Activated CD8-positive, alpha-beta T cell treated with anti-CD3 and anti-CD28 coated beads for 36 hours (primary cell): ENCODE data around the gene TTLL3. TPM values are rescaled to one million over a fixed set of nuclear protein-coding genes. Genes with fewer than 3 reads are reported as not detected.

ENCODE experiments used
- ATAC-seq: fragments of 200-7000 bp; cut with Tn5 transposase; one replicate; pipeline ENCODE4 v1.10.0; 2021; ENCODE audit warnings: mild to moderate bottlenecking, moderate library complexity
- CTCF ChIA-PET: fragments of 350-600 bp; sonication (Branson Sonifier 250); formaldehyde crosslinking; loops from one replicate; lab custom pipeline; 2021; ENCODE audit warnings: antibody characterized with exemption; lab: Charles Lee
- POLR2A ChIA-PET: fragments of 350-600 bp; sonication (Branson Sonifier 250); formaldehyde crosslinking; loops from one replicate; lab custom pipeline; 2021; ENCODE audit warnings: antibody characterized with exemption; lab: Charles Lee
- DNase-seq: peaks from one replicate; pipeline ENCODE4 v3.0.0-alpha.2; 2020
- H3K27ac Mint-ChIP-seq: one replicate; pipeline ENCODE4 v1.8.0; 2021; ENCODE audit warnings: mild to moderate bottlenecking, mixed read lengths
- H3K27me3 Mint-ChIP-seq: one replicate; pipeline ENCODE4 v1.8.0; 2021; ENCODE audit warnings: mixed read lengths
- H3K36me3 Mint-ChIP-seq: one replicate; pipeline ENCODE4 v1.8.0; 2021; ENCODE audit warnings: low read depth, mixed read lengths
- H3K4me1 Mint-ChIP-seq: one replicate; pipeline ENCODE4 v1.8.0; 2021; ENCODE audit warnings: low read depth, mixed read lengths
- H3K4me3 Mint-ChIP-seq: one replicate; pipeline ENCODE4 v1.8.0; 2021; ENCODE audit warnings: mild to moderate bottlenecking, moderate library complexity, mixed read lengths
- H3K9me3 Mint-ChIP-seq: one replicate; pipeline ENCODE4 v1.8.0; 2021; ENCODE audit warnings: mixed read lengths
- intact Hi-C: fragments of 100-400 bp; cut with micrococcal nuclease; formaldehyde crosslinking; loops from one replicate; pipeline ENCODE4 v1.10.0; 2022
- total RNA-seq, 2 experiments: library from RNA; stranded (reverse); gene quantifications; one replicate each; pipeline ENCODE4 v1.2.3, GENCODE V29; 2021
- TF ChIP-seq, protein P1 (sequence below): fragments of 200-600 bp; IDR thresholded peaks from one replicate; pipeline ENCODE4 v1.8.0; 2022; ENCODE audit warnings: antibody characterized with exemption, mild to moderate bottlenecking

Gene TTLL3
- total RNA-seq, 2 experiments from 2014 or later: 52.4 to 61.1 TPM

DNA sequence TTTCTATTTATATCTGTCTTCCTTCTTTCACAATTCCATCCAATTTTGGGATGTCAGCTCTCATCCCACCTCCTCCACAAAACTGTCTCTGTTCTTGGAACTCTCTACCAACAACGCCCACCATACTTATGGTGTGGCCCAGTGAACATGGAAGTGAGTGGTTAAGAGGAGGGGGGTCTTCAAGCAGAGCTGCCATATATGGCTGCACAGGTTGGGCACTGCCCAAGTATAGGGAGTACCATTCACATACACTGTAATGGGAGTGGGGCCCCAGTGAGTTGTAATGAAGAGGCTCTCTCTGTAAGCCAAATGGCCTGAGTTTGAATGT is 32.4 kb upstream of the TTLL3 start:
- ATAC-seq: peak; percentile 34
- no peaks in the 10 kb centered on the region for H3K27me3 Mint-ChIP-seq

DNA sequence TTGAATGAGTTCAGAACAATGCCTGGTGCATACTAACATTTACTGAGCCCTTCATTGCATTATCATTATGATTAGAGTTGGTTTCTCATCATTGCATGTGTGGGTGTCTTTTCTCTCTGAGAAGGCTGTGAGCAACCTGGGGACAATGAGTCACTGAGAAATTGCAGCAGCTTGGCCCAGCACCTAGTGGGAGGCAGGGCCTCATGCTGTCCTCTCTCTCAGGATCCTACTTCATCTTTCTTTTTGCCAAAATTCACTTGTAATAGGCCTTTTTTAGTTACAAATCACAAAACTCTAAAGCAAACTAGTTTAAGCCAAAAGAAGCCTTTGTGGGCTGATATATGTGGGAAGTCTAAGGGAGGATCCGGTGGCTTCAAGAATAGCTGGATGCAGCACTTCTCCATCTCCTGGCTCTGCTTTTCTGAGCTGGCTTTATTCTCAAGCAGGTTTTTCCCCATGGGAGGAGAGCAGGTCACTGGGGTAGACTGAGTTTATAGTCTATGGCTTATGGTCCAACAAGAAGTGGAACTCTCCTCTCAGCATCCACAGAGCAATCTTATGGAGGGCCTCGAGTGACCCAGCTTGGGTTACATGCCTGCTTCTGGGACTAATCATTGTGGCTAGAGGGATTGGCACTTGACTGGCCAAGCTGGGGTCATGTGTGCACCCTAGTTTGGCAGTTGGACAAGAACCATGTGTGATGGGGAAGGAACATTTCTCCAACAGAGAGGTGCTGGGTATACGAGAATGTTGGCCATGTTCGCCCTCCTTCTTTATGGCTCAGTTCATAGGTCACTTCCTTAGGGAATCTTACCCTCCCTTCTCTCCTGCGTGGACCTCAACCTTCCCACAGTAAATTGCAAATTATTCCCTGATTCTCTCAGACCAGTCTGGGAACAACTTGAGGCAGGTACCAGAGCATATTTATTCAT is 31.7 kb upstream of the TTLL3 start:
- TF ChIP-seq, protein P1, sequence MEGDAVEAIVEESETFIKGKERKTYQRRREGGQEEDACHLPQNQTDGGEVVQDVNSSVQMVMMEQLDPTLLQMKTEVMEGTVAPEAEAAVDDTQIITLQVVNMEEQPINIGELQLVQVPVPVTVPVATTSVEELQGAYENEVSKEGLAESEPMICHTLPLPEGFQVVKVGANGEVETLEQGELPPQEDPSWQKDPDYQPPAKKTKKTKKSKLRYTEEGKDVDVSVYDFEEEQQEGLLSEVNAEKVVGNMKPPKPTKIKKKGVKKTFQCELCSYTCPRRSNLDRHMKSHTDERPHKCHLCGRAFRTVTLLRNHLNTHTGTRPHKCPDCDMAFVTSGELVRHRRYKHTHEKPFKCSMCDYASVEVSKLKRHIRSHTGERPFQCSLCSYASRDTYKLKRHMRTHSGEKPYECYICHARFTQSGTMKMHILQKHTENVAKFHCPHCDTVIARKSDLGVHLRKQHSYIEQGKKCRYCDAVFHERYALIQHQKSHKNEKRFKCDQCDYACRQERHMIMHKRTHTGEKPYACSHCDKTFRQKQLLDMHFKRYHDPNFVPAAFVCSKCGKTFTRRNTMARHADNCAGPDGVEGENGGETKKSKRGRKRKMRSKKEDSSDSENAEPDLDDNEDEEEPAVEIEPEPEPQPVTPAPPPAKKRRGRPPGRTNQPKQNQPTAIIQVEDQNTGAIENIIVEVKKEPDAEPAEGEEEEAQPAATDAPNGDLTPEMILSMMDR: no peak
- CTCF ChIA-PET: interaction anchor here (1.1 to 3.9 kb wide), 4 partner anchors 12 to 205 kb away, joined by 3 to 18 read pairs (median 8); partner anchors contain the start of gene ARPC4
- H3K9me3 Mint-ChIP-seq: peaks cover 1% of the 10 kb centered on the region
- peaks cover 64% of the 10 kb centered on the region for H3K4me1 Mint-ChIP-seq
- H3K27me3 Mint-ChIP-seq: no peaks in the 10 kb centered on the region
- ATAC-seq (peak; percentile 82), DNase-seq (peak; percentile 88)
- peak overlapping the region; percentile 97 for H3K27ac Mint-ChIP-seq
- POLR2A ChIA-PET: interaction anchor here (0.8 to 3.3 kb wide), 21 partner anchors 8 to 382 kb away, joined by 3 to 25 read pairs (median 6); partner anchors contain the start of genes ARPC4, BRPF1, CAMK1 and MTMR14
- H3K36me3 Mint-ChIP-seq: peaks cover 31% of the 10 kb centered on the region
- peak overlapping the region; percentile 50 for H3K4me3 Mint-ChIP-seq
- intact Hi-C loops: no loop called here

More for the DNA sequence above, 32.4 kb upstream of the TTLL3 start:
- peak overlapping the region; percentile 36 for H3K4me3 Mint-ChIP-seq
- H3K9me3 Mint-ChIP-seq: peaks cover 1% of the 10 kb centered on the region
- H3K27ac Mint-ChIP-seq: peak overlapping the region; percentile 97
- CTCF ChIA-PET: interaction anchor here (1.1 to 3.9 kb wide), 5 partner anchors 13 to 205 kb away, joined by 3 to 18 read pairs (median 6); partner anchors contain the start of gene ARPC4
- peak; percentile 51 for DNase-seq
- intact Hi-C loops: no loop called here
- POLR2A ChIA-PET: interaction anchor here (0.9 to 3.3 kb wide), 19 partner anchors 9 to 381 kb away, joined by 3 to 25 read pairs (median 6); partner anchors contain the start of genes ARPC4, BRPF1, CAMK1 and MTMR14
- peaks cover 62% of the 10 kb centered on the region for H3K4me1 Mint-ChIP-seq
- TF ChIP-seq, protein P1: no peak
- H3K36me3 Mint-ChIP-seq: peaks cover 27% of the 10 kb centered on the region

DNA sequence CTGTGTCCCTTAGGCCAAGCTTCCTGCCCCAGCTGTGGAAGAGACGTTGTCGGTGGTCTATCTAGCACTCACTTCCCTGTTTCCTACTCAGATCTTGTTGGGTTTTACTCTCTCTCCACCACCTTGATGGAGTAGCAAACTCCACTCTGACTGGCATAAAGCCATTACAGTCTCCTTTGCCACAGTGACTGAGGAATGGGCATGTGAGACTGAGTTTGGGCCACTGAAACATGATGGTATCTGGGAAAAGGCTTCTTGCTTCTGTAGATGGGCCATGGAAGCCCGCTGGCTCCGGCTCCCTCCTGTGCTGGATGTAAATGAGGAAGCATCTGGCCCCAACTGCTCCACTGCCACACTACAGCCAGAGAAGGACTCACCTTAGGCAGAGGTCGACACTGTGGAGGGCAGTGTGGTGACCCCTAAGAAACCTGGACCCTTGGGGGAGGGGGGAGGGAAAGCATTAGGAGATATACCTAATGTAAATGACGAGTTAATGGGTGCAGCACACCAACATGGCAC is 30.9 kb upstream of the TTLL3 start:
- Mint-ChIP-seq H3K4me3 (peak overlapping the region; percentile 22), H3K4me1 (peaks cover 64% of the 10 kb centered on the region), H3K36me3 (peaks cover 31% of the 10 kb centered on the region), H3K9me3 (peaks cover 1% of the 10 kb centered on the region), H3K27me3 (no peaks in the 10 kb centered on the region), H3K27ac (peak overlapping the region; percentile 97)
- ChIA-PET CTCF (interaction anchor here (3.9 kb wide), 1 partner anchor 52 kb away, joined by 18 read pairs; no protein-coding TSS in a partner anchor), POLR2A (interaction anchor here (1.4 to 2.7 kb wide), 4 partner anchors 9 to 46 kb away, joined by 7 to 16 read pairs (median 8); partner anchors contain the start of gene CAMK1)
- TF ChIP-seq, protein P1: no peak
- intact Hi-C loops: no loop called here
- ATAC-seq (no peak), DNase-seq (peak; percentile 30)

DNA sequence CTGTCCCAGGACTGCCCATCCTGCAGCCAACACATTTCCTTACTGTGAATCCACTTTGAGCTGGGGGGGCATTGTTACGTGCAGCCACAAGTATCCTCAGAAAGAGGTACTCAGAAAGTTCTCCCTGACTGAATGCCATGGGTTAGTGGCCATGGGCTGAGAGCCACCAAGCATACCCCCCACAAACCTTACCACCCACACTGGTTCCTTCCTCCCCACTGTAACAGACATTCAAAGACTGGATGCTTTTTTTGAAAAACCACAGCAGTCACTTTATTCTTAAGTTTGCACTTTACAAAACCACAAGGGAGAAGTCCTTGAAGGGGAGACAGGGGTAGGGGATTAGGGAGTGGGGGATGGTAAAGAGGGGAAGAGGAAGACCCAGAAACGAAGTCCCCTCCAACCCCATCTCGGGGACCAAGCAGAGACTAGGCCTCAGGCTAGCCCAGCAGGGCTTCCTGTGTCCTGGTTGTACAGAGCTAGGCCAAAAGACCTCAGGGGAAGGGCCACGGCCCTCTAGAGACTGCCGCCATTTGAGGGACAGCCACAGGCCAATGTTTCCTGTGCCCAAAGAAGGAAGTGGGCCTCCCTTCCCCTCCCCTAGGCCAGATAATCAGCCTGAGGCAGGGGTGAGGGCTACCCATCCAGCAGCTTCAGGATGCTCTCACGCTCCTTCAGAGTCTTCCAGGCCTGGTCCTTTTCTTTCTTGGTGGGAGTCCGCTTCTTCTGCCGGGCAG is 30.2 kb upstream of the TTLL3 start:
- ATAC-seq (peak; percentile 57), DNase-seq (peak; percentile 79)
- intact Hi-C loops: no loop called here
- TF ChIP-seq, protein P1: no peak
- Mint-ChIP-seq H3K4me1 (peaks cover 64% of the 10 kb centered on the region), H3K4me3 (peak overlapping the region; percentile 22), H3K36me3 (peaks cover 33% of the 10 kb centered on the region), H3K27me3 (no peaks in the 10 kb centered on the region), H3K9me3 (peaks cover 1% of the 10 kb centered on the region), H3K27ac (peak overlapping the region; percentile 97)
- POLR2A ChIA-PET: interaction anchor here (0.6 to 2.6 kb wide), 13 partner anchors 8 to 383 kb away, joined by 3 to 16 read pairs (median 5); partner anchors contain the start of genes ARPC4, CAMK1 and TADA3
- CTCF ChIA-PET: interaction anchor here (1.0 to 2.0 kb wide), 4 partner anchors 9 to 29 kb away, joined by 3 to 7 read pairs (median 4); partner anchors contain the start of gene ARPC4
